Activated B cell treated with CpG ODN at 0.5 μM for 24 hours (primary cell): ENCODE results near the gene PLCH2. TPM values are rescaled to one million over a fixed set of nuclear protein-coding genes. Genes with fewer than 3 reads are reported as not detected.

Experiments used
- ATAC-seq: fragments of 200-7000 bp; cut with Tn5 transposase; one replicate; pipeline ENCODE4 v1.10.0; 2021; ENCODE audit warnings: low read depth, mild to moderate bottlenecking, moderate library complexity
- CTCF ChIA-PET: fragments of 350-600 bp; sonication (Branson Sonifier 250); formaldehyde crosslinking; loops from one replicate; lab custom pipeline; 2021; ENCODE audit warnings: antibody characterized with exemption; lab: Charles Lee
- POLR2A ChIA-PET: fragments of 350-600 bp; sonication (Branson Sonifier 250); formaldehyde crosslinking; loops from one replicate; lab custom pipeline; 2021; ENCODE audit warnings: antibody characterized with exemption; lab: Charles Lee
- DNase-seq: peaks from one replicate; pipeline ENCODE4 v3.0.0; 2022
- H3K27ac Mint-ChIP-seq: one replicate; pipeline ENCODE4 v1.8.0; 2020; ENCODE audit warnings: mixed read lengths
- H3K27me3 Mint-ChIP-seq: one replicate; pipeline ENCODE4 v1.8.0; 2021; ENCODE audit warnings: mixed read lengths
- H3K36me3 Mint-ChIP-seq: one replicate; pipeline ENCODE4 v1.8.0; 2021; ENCODE audit warnings: low read depth, mixed read lengths
- H3K4me1 Mint-ChIP-seq: one replicate; pipeline ENCODE4 v1.8.0; 2021; ENCODE audit warnings: mixed read lengths
- H3K4me3 Mint-ChIP-seq: one replicate; pipeline ENCODE4 v1.8.0; 2020; ENCODE audit warnings: mild to moderate bottlenecking, mixed read lengths
- H3K9me3 Mint-ChIP-seq: one replicate; pipeline ENCODE4 v1.8.0; 2020; ENCODE audit warnings: mixed read lengths
- intact Hi-C: fragments of 100-400 bp; cut with micrococcal nuclease; formaldehyde crosslinking; loops from one replicate; pipeline ENCODE4 v1.15.1; 2024
- total RNA-seq: library from RNA; stranded (reverse); gene quantifications from 2 replicates; pipeline ENCODE4 v1.2.3, GENCODE V29; 2022
- TF ChIP-seq, protein P1 (sequence below): fragments of 200-600 bp; IDR thresholded peaks from one replicate; pipeline ENCODE4 v1.8.0; 2022; ENCODE audit warnings: antibody characterized with exemption, mild to moderate bottlenecking

Gene PLCH2
- total RNA-seq, 1 donor from 2014 or later = 6.1 TPM

DNA sequence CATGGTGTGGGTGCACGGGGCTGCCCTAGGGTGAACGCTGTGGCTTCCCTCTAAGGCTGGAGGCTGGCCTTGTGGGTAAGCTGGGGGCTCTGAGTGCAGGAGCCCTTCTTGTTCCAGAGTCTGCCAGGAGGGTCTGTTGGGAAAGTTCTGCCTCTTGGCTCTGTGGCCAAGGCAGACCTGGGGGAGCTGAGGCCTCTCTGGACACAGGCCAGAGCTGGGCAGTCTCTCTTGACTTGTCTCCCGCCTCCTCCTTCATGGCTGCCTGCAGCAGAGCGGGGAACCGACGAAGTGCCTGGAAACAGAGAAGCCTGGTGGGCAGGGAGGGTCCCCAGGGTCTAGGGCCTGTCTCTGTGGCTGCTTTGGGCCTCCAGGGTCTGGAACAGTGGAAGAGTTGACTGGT lies 33.4 kb upstream of the PLCH2 start:
- DNase-seq (no peak), ATAC-seq (no peak)
- intact Hi-C loops = no loop called here
- TF ChIP-seq, protein P1, sequence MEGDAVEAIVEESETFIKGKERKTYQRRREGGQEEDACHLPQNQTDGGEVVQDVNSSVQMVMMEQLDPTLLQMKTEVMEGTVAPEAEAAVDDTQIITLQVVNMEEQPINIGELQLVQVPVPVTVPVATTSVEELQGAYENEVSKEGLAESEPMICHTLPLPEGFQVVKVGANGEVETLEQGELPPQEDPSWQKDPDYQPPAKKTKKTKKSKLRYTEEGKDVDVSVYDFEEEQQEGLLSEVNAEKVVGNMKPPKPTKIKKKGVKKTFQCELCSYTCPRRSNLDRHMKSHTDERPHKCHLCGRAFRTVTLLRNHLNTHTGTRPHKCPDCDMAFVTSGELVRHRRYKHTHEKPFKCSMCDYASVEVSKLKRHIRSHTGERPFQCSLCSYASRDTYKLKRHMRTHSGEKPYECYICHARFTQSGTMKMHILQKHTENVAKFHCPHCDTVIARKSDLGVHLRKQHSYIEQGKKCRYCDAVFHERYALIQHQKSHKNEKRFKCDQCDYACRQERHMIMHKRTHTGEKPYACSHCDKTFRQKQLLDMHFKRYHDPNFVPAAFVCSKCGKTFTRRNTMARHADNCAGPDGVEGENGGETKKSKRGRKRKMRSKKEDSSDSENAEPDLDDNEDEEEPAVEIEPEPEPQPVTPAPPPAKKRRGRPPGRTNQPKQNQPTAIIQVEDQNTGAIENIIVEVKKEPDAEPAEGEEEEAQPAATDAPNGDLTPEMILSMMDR = no peak
- POLR2A ChIA-PET = interaction anchor here (0.6 kb wide), 1 partner anchor 86 kb away, joined by 3 read pairs; no protein-coding TSS in a partner anchor
- H3K4me1 Mint-ChIP-seq = no peaks in the 10 kb centered on the region
- no peaks in the 10 kb centered on the region for H3K9me3 Mint-ChIP-seq
- no peak overlapping the region for H3K4me3 Mint-ChIP-seq
- CTCF ChIA-PET = no interaction called here
- H3K27ac Mint-ChIP-seq = no peak overlapping the region
- no peaks in the 10 kb centered on the region for H3K36me3 Mint-ChIP-seq
- H3K27me3 Mint-ChIP-seq = peaks cover 8% of the 10 kb centered on the region

DNA sequence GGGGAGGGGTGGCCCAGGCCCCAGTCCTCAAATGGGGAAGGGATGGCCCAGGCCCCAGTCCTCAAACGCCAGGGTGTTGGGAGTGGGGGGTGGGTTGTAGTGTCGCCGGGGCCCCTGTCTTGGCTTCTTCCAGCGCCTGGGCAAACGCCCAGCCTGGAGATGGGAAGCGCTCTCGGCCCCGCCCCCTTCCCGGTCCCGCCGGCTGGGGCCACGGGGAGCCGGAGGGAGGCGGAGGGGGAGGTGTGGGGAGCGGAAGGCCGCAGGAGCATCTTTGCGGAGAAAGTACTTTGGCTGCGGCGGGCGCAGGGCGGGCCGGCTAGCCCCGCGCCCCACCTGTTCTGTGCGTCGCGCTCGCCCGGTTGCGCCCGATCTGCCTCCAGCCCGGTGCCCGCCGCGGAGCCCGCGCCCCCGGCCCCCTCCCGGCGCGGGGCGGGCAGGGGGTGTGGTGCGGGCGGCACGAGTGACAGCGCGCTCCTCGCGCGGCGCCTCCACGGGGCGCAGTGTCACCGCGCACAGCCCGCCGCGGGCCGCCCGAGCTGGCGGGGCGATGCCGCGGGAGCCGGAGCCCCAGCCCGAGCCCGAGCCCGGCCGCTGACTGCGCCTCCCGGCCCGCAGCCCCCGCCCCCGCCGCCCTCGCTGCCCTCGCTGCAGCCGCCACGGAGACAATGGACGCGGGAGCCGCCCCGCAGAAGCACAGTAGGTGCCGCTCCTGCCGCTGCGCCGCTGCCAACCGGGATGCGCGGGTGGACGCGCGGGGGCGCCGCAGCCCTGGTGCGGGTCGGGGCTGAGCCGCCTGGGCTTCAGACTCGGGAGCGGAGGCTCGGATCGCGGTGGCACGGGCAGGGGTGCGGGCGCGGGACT lies 32.6 kb upstream of the PLCH2 start:
- DNase-seq (no peak), ATAC-seq (no peak)
- no peaks in the 10 kb centered on the region for H3K4me1 Mint-ChIP-seq
- CTCF ChIA-PET = no interaction called here
- POLR2A ChIA-PET = interaction anchor here (0.6 kb wide), 1 partner anchor 86 kb away, joined by 3 read pairs; no protein-coding TSS in a partner anchor
- H3K4me3 Mint-ChIP-seq = no peak overlapping the region
- no peaks in the 10 kb centered on the region for H3K36me3 Mint-ChIP-seq
- intact Hi-C loops = no loop called here
- no peak overlapping the region for H3K27ac Mint-ChIP-seq
- peaks cover 8% of the 10 kb centered on the region for H3K27me3 Mint-ChIP-seq
- H3K9me3 Mint-ChIP-seq = no peaks in the 10 kb centered on the region
- TF ChIP-seq, protein P1 = no peak

DNA sequence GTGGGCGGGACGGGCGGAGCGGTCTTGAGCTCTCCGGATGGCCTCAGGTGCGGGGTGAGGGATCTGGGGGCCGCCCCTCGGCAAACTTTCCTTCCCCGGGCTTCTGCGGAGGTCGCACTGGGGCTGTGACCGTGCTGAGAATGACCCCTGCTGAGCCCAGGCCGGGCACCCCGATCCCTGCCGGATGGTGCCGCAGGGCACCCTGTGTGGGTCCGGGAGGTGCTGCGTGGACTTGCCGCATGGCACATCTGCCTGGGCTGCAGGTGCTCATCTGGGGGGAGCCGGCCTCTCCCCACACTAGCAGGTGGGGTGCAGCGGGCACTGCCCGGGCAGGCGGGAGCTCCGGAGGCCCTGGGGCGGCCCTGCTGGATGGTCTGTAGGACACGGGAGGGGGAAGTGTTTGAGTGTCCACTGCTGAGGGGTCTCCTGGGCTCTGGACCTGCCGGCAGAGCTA lies 31.9 kb upstream of the PLCH2 start:
- intact Hi-C loops = no loop called here
- no peak overlapping the region for H3K4me3 Mint-ChIP-seq
- POLR2A ChIA-PET = no interaction called here
- CTCF ChIA-PET = no interaction called here
- TF ChIP-seq, protein P1 = no peak
- H3K36me3 Mint-ChIP-seq = no peaks in the 10 kb centered on the region
- H3K27me3 Mint-ChIP-seq = peaks cover 8% of the 10 kb centered on the region
- no peak for ATAC-seq
- no peak for DNase-seq
- H3K4me1 Mint-ChIP-seq = no peaks in the 10 kb centered on the region
- no peaks in the 10 kb centered on the region for H3K9me3 Mint-ChIP-seq
- no peak overlapping the region for H3K27ac Mint-ChIP-seq

DNA sequence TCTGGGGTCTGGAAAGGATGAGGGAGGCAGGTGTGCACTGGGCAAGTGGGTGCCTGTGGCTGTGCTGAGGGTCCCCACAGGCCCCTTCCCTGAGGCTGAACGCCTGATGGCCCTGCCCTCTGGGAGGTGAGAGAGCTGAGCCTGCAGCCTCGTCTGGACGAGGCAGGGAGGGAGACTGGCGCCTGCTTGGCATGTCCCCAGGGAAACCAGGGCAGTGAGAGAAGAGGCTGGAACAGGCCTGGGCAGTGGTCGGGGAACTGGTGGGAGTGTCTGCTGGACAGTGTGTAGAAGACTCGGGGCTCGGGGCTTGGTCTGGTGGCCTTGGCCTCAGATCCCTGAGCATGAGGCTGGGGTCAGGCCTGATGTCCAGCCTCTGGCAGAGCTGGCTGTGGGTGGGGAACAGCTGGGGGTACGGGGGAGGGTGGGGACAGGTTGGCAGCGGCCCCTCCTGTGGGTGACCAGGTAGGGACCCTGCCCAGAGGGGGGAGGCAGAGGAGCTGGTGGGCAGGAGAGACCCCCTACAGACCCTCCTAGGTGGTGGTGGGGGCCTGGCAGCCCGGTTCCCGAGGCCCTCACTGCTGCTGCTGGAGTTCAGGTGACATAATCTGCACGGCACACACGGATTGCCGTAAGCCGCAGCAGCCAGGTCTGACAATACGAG lies 30.8 kb upstream of the PLCH2 start:
- Mint-ChIP-seq H3K9me3 (no peaks in the 10 kb centered on the region), H3K27me3 (peaks cover 8% of the 10 kb centered on the region), H3K36me3 (no peaks in the 10 kb centered on the region), H3K4me1 (no peaks in the 10 kb centered on the region), H3K27ac (no peak overlapping the region), H3K4me3 (no peak overlapping the region)
- ChIA-PET CTCF (interaction anchor here (0.5 kb wide), 1 partner anchor 80 kb away, joined by 4 read pairs; no protein-coding TSS in a partner anchor), POLR2A (no interaction called here)
- intact Hi-C loops = no loop called here
- TF ChIP-seq, protein P1 = no peak
- no peak for ATAC-seq
- no peak for DNase-seq

DNA sequence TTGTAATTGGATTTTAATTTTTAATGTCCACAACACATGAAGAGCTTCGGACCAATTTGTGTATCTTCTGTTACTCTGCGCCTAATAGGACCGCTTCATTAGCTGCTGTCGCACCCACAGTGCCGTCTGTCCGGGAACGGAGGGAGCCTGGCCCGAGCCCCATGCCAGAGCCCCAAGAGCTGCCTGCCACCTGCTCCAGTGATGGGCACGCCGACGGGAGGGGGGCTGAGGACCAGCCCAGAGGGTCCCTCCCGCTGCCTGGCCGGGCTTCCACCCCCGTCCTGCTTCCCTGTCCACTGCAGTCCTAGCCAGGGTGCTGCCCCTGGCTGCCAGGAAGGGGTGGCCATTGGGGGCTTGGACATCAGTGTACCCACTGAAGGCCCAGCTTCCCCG lies 30.3 kb upstream of the PLCH2 start:
- TF ChIP-seq, protein P1 = no peak
- Mint-ChIP-seq H3K4me1 (no peaks in the 10 kb centered on the region), H3K27ac (no peak overlapping the region), H3K9me3 (no peaks in the 10 kb centered on the region), H3K27me3 (peaks cover 8% of the 10 kb centered on the region), H3K4me3 (no peak overlapping the region), H3K36me3 (no peaks in the 10 kb centered on the region)
- CTCF ChIA-PET = no interaction called here
- POLR2A ChIA-PET = interaction anchor here (0.5 to 0.6 kb wide), 2 partner anchors 101 to 817 kb away, joined by 3 to 4 read pairs; no protein-coding TSS in a partner anchor
- intact Hi-C loops = no loop called here
- DNase-seq (no peak), ATAC-seq (no peak)
